Measurements from ENCODE around the gene PPIE. TPM values are rescaled to one million over a fixed set of nuclear protein-coding genes. Genes with fewer than 3 reads are reported as not detected.

Gene PPIE
- total and polyA plus RNA-seq, 2 donors (not counting 1 experiment from before 2014, with no cell fraction given): 68.6 to 78.3 TPM

GRCh38 chr1:39732730-39733129 lies 6.0 kb upstream of the PPIE start:
- Histone ChIP-seq H3K27me3 (replicated peaks in 1 of 4; ENCODE audit: control extremely low read depth in 1 of 4, control insufficient read depth in 3 of 4, insufficient read depth in 4 of 4, low read length in 3 of 4) (peaks cover 0 to 52% (median 28%) of the 10 kb centered on the region in 4 experiments), H2AFZ (ENCODE audit: insufficient read depth, low read depth, low read length, poor library complexity, severe bottlenecking) (no peak overlapping the region), H4K20me1 (ENCODE audit: control insufficient read depth, insufficient read depth, low read length, poor library complexity, severe bottlenecking) (no peaks in the 10 kb centered on the region), H3K4me1 (ENCODE audit: control insufficient read depth in 2 of 2, insufficient read depth in 2 of 2, low read length in 2 of 2) (peaks cover 0 to 2% of the 10 kb centered on the region in 2 donors), H3K4me2 (replicated peaks; ENCODE audit: low read depth, low read length, poor library complexity, severe bottlenecking) (no peak overlapping the region), H3K9ac (ENCODE audit: low read length) (no peak overlapping the region), H3K4me3 (ENCODE audit: control extremely low read depth in 1 of 5, extremely low read depth in 1 of 5, insufficient read depth in 1 of 5, low read depth in 2 of 5, low read length in 4 of 5) (no peak overlapping the region), H3K9me3 (ENCODE audit: control extremely low read depth in 1 of 3, control insufficient read depth in 2 of 3, insufficient read depth in 1 of 3, low read length in 2 of 3) (no peaks in the 10 kb centered on the region), H3K36me3 (replicated peaks in 1 of 2; ENCODE audit: control extremely low read depth in 1 of 2, control insufficient read depth in 1 of 2, extremely low read depth in 1 of 2, insufficient read depth in 2 of 2, low read length in 1 of 2) (no peaks in the 10 kb centered on the region), H3K27ac (ENCODE audit: low read length in 2 of 2) (no peak overlapping the region), H3K79me2 (ENCODE audit: control insufficient read depth, insufficient read depth, low read length) (no peaks in the 10 kb centered on the region)
- H3K4me3 Mint-ChIP-seq: no peak overlapping the region
- ATAC-seq (ENCODE audit: low read depth): no peak
- H3K9me3 Mint-ChIP-seq (ENCODE audit: insufficient read depth): peaks cover 2% of the 10 kb centered on the region
- H3K27me3 Mint-ChIP-seq: peaks cover 56% of the 10 kb centered on the region
- ChIA-PET POLR2A (no interaction called here), CTCF (interaction anchor here (1.0 kb wide), 1 partner anchor 79 kb away, joined by 3 read pairs; no protein-coding TSS in a partner anchor)
- H3K27ac Mint-ChIP-seq: no peak overlapping the region
- no peak for DNase-seq
- H3K4me1 Mint-ChIP-seq: peaks cover 6% of the 10 kb centered on the region
- 83% methylated on average over 2 of the region's 3 CpGs for WGBS (ENCODE audit: insufficient coverage)
- TF ChIP-seq CTCF (IDR thresholded peaks at IDR 0.05) (no peak), EZH2 (IDR thresholded peaks at IDR 0.05; ENCODE audit: borderline replicate concordance, insufficient read depth, low read depth, low read length, poor library complexity, severe bottlenecking) (no peak)
- intact Hi-C loops (cut with micrococcal nuclease): no loop called here

GRCh38 chr1:39733161-39733560 lies 5.5 kb upstream of the PPIE start:
- TF ChIP-seq CTCF (IDR thresholded peaks at IDR 0.05) (no peak), EZH2 (IDR thresholded peaks at IDR 0.05; ENCODE audit: borderline replicate concordance, insufficient read depth, low read depth, low read length, poor library complexity, severe bottlenecking) (no peak)

More at GRCh38 chr1:39733161-39733560, 5.5 kb upstream of the PPIE start:
- no peaks in the 10 kb centered on the region for H3K9me3 ChIP-seq (ENCODE audit: control extremely low read depth in 1 of 3, control insufficient read depth in 2 of 3, insufficient read depth in 1 of 3, low read length in 2 of 3)
- ChIA-PET CTCF (no interaction called here), POLR2A (no interaction called here)
- peaks cover 0 to under 1% of the 10 kb centered on the region in 2 donors for H3K4me1 ChIP-seq (ENCODE audit: control insufficient read depth in 2 of 2, insufficient read depth in 2 of 2, low read length in 2 of 2)
- Mint-ChIP-seq H3K4me1 (peaks cover 2% of the 10 kb centered on the region), H3K9me3 (ENCODE audit: insufficient read depth) (peaks cover 2% of the 10 kb centered on the region), H3K27me3 (peaks cover 52% of the 10 kb centered on the region), H3K4me3 (no peak overlapping the region), H3K27ac (no peak overlapping the region)
- ATAC-seq (ENCODE audit: low read depth): no peak
- no peaks in the 10 kb centered on the region for H3K36me3 ChIP-seq (replicated peaks in 1 of 2; ENCODE audit: control extremely low read depth in 1 of 2, control insufficient read depth in 1 of 2, extremely low read depth in 1 of 2, insufficient read depth in 2 of 2, low read length in 1 of 2)
- H2AFZ ChIP-seq (ENCODE audit: insufficient read depth, low read depth, low read length, poor library complexity, severe bottlenecking): no peak overlapping the region
- H3K9ac ChIP-seq (ENCODE audit: low read length): no peak overlapping the region
- DNase-seq: no peak
- 83% methylated on average over 5 of the region's 7 CpGs for WGBS (ENCODE audit: insufficient coverage)
- peaks cover 0 to 48% (median 26%) of the 10 kb centered on the region in 4 experiments for H3K27me3 ChIP-seq (replicated peaks in 1 of 4; ENCODE audit: control extremely low read depth in 1 of 4, control insufficient read depth in 3 of 4, insufficient read depth in 4 of 4, low read length in 3 of 4)
- no peak overlapping the region for H3K4me3 ChIP-seq (ENCODE audit: control extremely low read depth in 1 of 5, extremely low read depth in 1 of 5, insufficient read depth in 1 of 5, low read depth in 2 of 5, low read length in 4 of 5)
- H3K79me2 ChIP-seq (ENCODE audit: control insufficient read depth, insufficient read depth, low read length): no peaks in the 10 kb centered on the region
- H4K20me1 ChIP-seq (ENCODE audit: control insufficient read depth, insufficient read depth, low read length, poor library complexity, severe bottlenecking): no peaks in the 10 kb centered on the region
- no peak overlapping the region for H3K4me2 ChIP-seq (replicated peaks; ENCODE audit: low read depth, low read length, poor library complexity, severe bottlenecking)
- intact Hi-C loops (cut with micrococcal nuclease): no loop called here
- no peak overlapping the region for H3K27ac ChIP-seq (ENCODE audit: low read length in 2 of 2)

Measured in B cell (primary cell).